GM23338 (cell line): ENCODE results near the gene CPEB3.

Experiments used
- CREB1 ChIP-seq: fragments of 250-450 bp; sonication (Bioruptor Pico); IDR thresholded peaks from 2 replicates; pipeline ENCODE4 v1.5.0; 2020; ENCODE audit warnings: low read depth, mild to moderate bottlenecking, moderate library complexity
- EZH2 ChIP-seq: fragments of 200-600 bp; sonication (generic); IDR thresholded peaks from one replicate; pipeline ENCODE4 v1.8.0; 2017; ENCODE audit warnings: antibody characterized with exemption, mild to moderate bottlenecking, low read depth; ENCODE audit not compliant: unreplicated experiment
- EZH2phosphoT487 ChIP-seq: fragments of 200-600 bp; sonication (generic); IDR thresholded peaks from one replicate; pipeline ENCODE4 v1.8.1; 2018; ENCODE audit warnings: antibody characterized with exemption; ENCODE audit not compliant: unreplicated experiment
- STAT1 ChIP-seq: IDR thresholded peaks from one replicate; pipeline ENCODE4 v1.6.1; 2016; ENCODE audit warnings: antibody characterized with exemption; ENCODE audit not compliant: unreplicated experiment
- TF ChIP-seq, protein P1 (sequence below), 2 experiments: fragments of 200-600 bp in 1 of 2; sonication (generic) in 1 of 2; conservative IDR thresholded peaks; 2 replicates each; pipeline versions ENCODE4 v1.5.1 to v1.6.1; 2016 to 2017; ENCODE audit warnings: antibody characterized with exemption in 2 of 2, low read depth in 2 of 2, mild to moderate bottlenecking in 2 of 2, moderate library complexity in 1 of 2
- TF ChIP-seq, protein P2 (sequence below): IDR thresholded peaks from 2 replicates; pipeline ENCODE4 v1.6.1; 2016; ENCODE audit warnings: antibody characterized with exemption
- TF ChIP-seq, protein P3 (sequence below): IDR thresholded peaks from one replicate; pipeline ENCODE4 v1.6.1; 2018; ENCODE audit warnings: antibody characterized with exemption; ENCODE audit not compliant: unreplicated experiment

DNA sequence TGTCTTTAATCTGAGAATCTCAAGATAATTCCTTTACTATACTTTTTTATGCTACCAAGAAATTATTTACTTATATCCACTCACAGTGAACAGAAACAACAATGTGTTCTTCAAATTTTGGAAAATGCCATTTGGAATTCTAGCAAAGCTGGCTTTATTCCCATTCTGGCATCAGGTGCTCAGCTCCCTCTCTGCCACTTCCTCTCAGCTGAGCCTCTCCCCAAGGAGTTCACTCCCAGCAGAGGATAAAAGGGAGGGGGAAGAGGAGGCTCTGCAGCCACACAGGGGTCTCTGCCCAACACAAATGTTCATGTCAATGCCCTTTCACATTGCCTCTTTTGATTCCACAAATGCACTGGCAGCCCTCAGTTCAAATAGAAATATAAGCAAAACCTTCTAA is 116.9 kb downstream of the CPEB3 start:
- TF ChIP-seq, protein P1, sequence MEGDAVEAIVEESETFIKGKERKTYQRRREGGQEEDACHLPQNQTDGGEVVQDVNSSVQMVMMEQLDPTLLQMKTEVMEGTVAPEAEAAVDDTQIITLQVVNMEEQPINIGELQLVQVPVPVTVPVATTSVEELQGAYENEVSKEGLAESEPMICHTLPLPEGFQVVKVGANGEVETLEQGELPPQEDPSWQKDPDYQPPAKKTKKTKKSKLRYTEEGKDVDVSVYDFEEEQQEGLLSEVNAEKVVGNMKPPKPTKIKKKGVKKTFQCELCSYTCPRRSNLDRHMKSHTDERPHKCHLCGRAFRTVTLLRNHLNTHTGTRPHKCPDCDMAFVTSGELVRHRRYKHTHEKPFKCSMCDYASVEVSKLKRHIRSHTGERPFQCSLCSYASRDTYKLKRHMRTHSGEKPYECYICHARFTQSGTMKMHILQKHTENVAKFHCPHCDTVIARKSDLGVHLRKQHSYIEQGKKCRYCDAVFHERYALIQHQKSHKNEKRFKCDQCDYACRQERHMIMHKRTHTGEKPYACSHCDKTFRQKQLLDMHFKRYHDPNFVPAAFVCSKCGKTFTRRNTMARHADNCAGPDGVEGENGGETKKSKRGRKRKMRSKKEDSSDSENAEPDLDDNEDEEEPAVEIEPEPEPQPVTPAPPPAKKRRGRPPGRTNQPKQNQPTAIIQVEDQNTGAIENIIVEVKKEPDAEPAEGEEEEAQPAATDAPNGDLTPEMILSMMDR (conservative IDR thresholded peaks at IDR 0.05; ENCODE audit: low read depth in 2 of 2) = no peak
- TF ChIP-seq, protein P2, sequence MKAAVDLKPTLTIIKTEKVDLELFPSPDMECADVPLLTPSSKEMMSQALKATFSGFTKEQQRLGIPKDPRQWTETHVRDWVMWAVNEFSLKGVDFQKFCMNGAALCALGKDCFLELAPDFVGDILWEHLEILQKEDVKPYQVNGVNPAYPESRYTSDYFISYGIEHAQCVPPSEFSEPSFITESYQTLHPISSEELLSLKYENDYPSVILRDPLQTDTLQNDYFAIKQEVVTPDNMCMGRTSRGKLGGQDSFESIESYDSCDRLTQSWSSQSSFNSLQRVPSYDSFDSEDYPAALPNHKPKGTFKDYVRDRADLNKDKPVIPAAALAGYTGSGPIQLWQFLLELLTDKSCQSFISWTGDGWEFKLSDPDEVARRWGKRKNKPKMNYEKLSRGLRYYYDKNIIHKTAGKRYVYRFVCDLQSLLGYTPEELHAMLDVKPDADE = no peak
- TF ChIP-seq EZH2phosphoT487 (no peak), CREB1 (CRISPR knock-in tag) (no peak), EZH2 (no peak), STAT1 (no peak)
- TF ChIP-seq, protein P3, sequence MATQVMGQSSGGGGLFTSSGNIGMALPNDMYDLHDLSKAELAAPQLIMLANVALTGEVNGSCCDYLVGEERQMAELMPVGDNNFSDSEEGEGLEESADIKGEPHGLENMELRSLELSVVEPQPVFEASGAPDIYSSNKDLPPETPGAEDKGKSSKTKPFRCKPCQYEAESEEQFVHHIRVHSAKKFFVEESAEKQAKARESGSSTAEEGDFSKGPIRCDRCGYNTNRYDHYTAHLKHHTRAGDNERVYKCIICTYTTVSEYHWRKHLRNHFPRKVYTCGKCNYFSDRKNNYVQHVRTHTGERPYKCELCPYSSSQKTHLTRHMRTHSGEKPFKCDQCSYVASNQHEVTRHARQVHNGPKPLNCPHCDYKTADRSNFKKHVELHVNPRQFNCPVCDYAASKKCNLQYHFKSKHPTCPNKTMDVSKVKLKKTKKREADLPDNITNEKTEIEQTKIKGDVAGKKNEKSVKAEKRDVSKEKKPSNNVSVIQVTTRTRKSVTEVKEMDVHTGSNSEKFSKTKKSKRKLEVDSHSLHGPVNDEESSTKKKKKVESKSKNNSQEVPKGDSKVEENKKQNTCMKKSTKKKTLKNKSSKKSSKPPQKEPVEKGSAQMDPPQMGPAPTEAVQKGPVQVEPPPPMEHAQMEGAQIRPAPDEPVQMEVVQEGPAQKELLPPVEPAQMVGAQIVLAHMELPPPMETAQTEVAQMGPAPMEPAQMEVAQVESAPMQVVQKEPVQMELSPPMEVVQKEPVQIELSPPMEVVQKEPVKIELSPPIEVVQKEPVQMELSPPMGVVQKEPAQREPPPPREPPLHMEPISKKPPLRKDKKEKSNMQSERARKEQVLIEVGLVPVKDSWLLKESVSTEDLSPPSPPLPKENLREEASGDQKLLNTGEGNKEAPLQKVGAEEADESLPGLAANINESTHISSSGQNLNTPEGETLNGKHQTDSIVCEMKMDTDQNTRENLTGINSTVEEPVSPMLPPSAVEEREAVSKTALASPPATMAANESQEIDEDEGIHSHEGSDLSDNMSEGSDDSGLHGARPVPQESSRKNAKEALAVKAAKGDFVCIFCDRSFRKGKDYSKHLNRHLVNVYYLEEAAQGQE = no peak
